GM10266 (cell line): ENCODE data around the gene RPGR.
A peak's percentile ranks its signal among the peaks of the same experiment; 100 is the strongest.

Experiments
- DNase-seq: peaks from one replicate; pipeline ENCODE4 v3.0.0; 2012; ENCODE audit errors: extremely low spot score
- TF ChIP-seq, protein P1 (sequence below): IDR thresholded peaks from 2 replicates; pipeline ENCODE4 v1.5.1; 2012; ENCODE audit warnings: mild to moderate bottlenecking, low read depth; ENCODE audit not compliant: control insufficient read depth, insufficient read depth; ENCODE audit errors: missing control alignments

RPGR gene

DNA sequence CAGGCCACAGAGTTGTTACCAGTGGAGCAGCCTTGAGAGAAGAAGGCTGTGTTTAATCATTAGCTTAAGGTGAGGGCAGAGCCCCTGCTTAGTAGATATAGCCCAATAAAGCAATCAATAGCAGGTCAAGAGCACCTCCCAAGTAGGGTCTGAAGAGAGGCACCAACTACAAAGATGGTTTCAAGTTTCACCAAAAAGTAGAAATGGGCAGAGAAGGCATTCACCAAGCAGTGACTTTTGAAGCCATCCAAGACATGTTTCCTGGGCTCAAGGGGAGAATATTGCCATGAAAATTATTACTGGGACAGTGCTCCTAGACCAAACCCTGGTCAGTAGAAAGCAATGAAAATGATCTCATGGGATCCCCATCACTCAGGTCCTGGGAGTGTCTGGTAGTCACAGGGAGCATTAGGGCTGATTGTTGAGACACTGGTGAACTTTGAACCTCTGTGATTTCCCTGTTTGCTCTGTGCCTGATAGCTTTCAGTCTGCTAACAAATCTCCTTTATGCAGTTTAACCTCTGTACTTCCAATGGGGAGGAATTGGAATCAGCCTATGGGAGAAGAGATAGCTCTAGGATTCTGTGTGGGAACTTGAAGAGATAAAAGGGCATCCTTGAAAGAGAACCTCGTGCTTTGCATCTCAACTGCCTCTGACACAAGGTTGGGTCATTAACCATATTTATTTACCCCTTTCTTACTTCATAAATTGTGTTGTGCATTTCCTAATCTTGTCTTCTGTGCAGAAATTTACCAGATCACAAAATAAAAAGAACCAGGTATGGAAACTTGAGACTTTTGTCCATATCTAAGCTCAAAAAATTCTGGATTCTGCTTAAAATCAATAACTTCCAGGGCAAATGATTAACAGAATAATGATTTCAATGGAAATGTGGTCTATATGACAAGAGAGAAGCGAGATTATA, 15.8 kb upstream of the RPGR start:
- TF ChIP-seq, protein P1, sequence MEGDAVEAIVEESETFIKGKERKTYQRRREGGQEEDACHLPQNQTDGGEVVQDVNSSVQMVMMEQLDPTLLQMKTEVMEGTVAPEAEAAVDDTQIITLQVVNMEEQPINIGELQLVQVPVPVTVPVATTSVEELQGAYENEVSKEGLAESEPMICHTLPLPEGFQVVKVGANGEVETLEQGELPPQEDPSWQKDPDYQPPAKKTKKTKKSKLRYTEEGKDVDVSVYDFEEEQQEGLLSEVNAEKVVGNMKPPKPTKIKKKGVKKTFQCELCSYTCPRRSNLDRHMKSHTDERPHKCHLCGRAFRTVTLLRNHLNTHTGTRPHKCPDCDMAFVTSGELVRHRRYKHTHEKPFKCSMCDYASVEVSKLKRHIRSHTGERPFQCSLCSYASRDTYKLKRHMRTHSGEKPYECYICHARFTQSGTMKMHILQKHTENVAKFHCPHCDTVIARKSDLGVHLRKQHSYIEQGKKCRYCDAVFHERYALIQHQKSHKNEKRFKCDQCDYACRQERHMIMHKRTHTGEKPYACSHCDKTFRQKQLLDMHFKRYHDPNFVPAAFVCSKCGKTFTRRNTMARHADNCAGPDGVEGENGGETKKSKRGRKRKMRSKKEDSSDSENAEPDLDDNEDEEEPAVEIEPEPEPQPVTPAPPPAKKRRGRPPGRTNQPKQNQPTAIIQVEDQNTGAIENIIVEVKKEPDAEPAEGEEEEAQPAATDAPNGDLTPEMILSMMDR: no peak
- no peak for DNase-seq

GRCh38 chrX:38341442-38341841, 14.1 kb upstream of the RPGR start:
- TF ChIP-seq, protein P1: no peak
- DNase-seq: no peak

DNA sequence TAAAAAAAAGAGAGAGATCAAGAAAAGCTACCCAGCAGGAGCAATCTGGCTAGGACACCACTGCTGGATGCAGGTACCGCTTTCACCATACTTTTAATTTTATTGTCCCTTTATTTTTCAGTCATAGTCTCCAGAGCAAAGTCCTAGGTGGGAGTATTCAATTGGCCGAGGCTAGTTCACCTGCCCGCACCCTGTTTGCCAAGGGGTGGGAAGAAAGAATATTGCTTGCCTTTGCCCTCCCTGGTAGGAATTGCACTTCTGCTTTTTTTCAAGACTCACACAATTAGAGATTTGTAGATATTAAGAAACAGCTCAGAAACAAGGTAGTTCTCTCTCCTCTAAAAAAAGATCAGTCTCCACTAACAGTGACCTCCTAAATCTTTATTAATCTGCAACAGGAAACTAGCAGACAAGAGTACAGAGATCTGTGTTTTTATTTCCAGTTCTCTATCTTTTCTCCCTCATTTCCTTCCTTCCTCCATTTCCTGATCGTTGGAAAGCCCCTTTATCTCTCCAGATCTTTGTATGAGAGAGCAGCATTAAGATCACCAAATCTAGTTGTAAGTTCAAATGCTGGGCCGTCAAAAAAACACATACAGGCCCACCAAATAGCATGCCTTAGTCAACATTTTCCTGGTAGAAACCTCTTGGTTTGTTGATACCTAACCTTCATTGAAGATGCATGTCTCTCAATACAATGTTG, 9.4 kb upstream of the RPGR start:
- no peak for DNase-seq
- TF ChIP-seq, protein P1: no peak

DNA sequence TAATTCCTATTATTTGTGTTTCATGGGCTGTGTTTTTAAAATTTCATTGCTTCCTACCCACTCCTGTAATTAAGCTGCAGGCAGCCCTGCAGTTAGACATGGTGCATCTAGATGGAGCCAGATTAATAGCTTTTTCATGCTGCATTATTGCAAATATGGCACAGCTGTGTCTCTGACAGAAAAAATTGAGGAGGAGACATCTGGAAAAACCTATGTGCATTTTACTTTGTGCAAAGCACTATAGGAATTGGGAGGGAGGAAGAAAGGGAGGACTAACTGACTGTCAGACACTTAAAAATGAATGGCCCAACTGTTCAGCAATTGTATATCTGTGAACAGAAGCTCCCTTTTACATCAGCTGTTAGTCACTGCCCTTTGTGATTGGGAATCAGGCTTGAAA, 8.1 kb upstream of the RPGR start:
- no peak for DNase-seq
- TF ChIP-seq, protein P1: no peak

GRCh38 chrX:38332505-38332904, 5.2 kb upstream of the RPGR start:
- DNase-seq: peak; percentile 7
- TF ChIP-seq, protein P1: no peak

GRCh38 chrX:38327775-38328081, 419 bp upstream of the RPGR start:
- DNase-seq: no peak

More at GRCh38 chrX:38327775-38328081, 419 bp upstream of the RPGR start:
- TF ChIP-seq, protein P1: no peak
